ENCODE data around the gene ALS2CL.

The ALS2CL gene

GRCh38 chr3:46619845-46620778, 73.4 kb downstream of the ALS2CL start:
- Histone ChIP-seq H3K36me3 (ENCODE audit: insufficient read depth, low read length) (no peaks in the 10 kb centered on the region), H3K27ac (ENCODE audit: low read depth, low read length) (no peak overlapping the region), H3K9ac (ENCODE audit: low read depth, low read length) (no peak overlapping the region), H3K9me3 (ENCODE audit: insufficient read depth, low read depth, low read length) (no peaks in the 10 kb centered on the region), H3K4me3 (ENCODE audit: low read length) (no peak overlapping the region), H3K4me1 (ENCODE audit: insufficient read depth, low read length) (peaks cover 2% of the 10 kb centered on the region; the same call in 1 of the 2 replicates), H3K27me3 (ENCODE audit: insufficient read depth, low read length) (no peaks in the 10 kb centered on the region)
- WGBS = over 99% methylated on average over 6 of the region's 8 CpGs
